T47D (cell line): ENCODE results near the gene RAB3IP.
"Not testable (repeated sequence)": the region's sequence is repeated elsewhere in the genome, so short reads cannot be mapped to it uniquely, and the experiment has no call there.

Experiments
- DNase-seq, 2 experiments: peaks; one replicate each; pipeline versions ENCODE4 v3.0.0 to v3.0.0-alpha.2; 2011 to 2012; ENCODE audit warnings: low read depth in 1 of 2, low spot score in 1 of 2
- JUND ChIP-seq: IDR thresholded peaks from 2 replicates; pipeline ENCODE4 v1.6.1; 2012; ENCODE audit warnings: low read depth
- in situ Hi-C: cut with HindIII; loops from 2 replicates; pipeline ENCODE4 v1.10.0; 2016; ENCODE audit warnings: low sequenced_read_pairs, low pct_unique_long_range_greater_than_20kb

RAB3IP gene

GRCh38 chr12:69719336-69720316 is 19.0 kb upstream of the RAB3IP start:
- TF ChIP-seq JUND = no peak
- in situ Hi-C loops = no loop called here
- no peak for DNase-seq

- in situ Hi-C loops = no loop called here
- DNase-seq = no peak
- TF ChIP-seq JUND = no peak
These were observed 17.9 kb upstream of the RAB3IP start for GRCh38 chr12:69720750-69721149.

- no peak for DNase-seq
- in situ Hi-C loops = no loop called here
- TF ChIP-seq JUND = no peak
These were observed 11.7 kb upstream of the RAB3IP start for GRCh38 chr12:69726922-69727321.

GRCh38 chr12:69732088-69732487 is 6.6 kb upstream of the RAB3IP start:
- DNase-seq = no peak
- no peak for TF ChIP-seq JUND
- in situ Hi-C loops = no loop called here

- no peak for TF ChIP-seq JUND
- in situ Hi-C loops = no loop called here
- DNase-seq = no peak
These were observed 5.0 kb upstream of the RAB3IP start for GRCh38 chr12:69733638-69734037.

- no peak for TF ChIP-seq JUND
- peak; percentile 44 to 72 for DNase-seq
- in situ Hi-C loops = no loop called here
These were observed 879 bp downstream of the RAB3IP start for GRCh38 chr12:69739287-69740191.

- no peak for TF ChIP-seq JUND
- in situ Hi-C loops = no loop called here
These were observed 5.4 kb downstream of the RAB3IP start for GRCh38 chr12:69744109-69744508.

GRCh38 chr12:69751476-69751875 is 12.8 kb downstream of the RAB3IP start:
- in situ Hi-C loops = no loop called here
- DNase-seq = no peak
- no peak for TF ChIP-seq JUND

More at GRCh38 chr12:69744109-69744508, 5.4 kb downstream of the RAB3IP start:
- DNase-seq = no peak

GRCh38 chr12:69755302-69755701 is 16.6 kb downstream of the RAB3IP start:
- no peak for DNase-seq
- TF ChIP-seq JUND = no peak
- in situ Hi-C loops = no loop called here

GRCh38 chr12:69756088-69756755 is 17.6 kb downstream of the RAB3IP start:
- no peak for DNase-seq
- TF ChIP-seq JUND = no peak
- in situ Hi-C loops = no loop called here

GRCh38 chr12:69758105-69758504 is 19.4 kb downstream of the RAB3IP start:
- TF ChIP-seq JUND = no peak
- in situ Hi-C loops = no loop called here
- DNase-seq = no peak

- in situ Hi-C loops, DNase-seq: not testable (repeated sequence)
These were observed 20.9 kb downstream of the RAB3IP start for GRCh38 chr12:69759581-69759980.
